Epidermal melanocyte (primary cell): Measurements from ENCODE around the gene IFNA5.
A peak's percentile ranks its signal among the peaks of the same experiment; 100 is the strongest.

Source experiments
- DNase-seq: peaks from one replicate; pipeline ENCODE4 v3.0.0; 2011; ENCODE audit warnings: low spot score; ENCODE audit not compliant: insufficient read length

IFNA5 gene

DNA sequence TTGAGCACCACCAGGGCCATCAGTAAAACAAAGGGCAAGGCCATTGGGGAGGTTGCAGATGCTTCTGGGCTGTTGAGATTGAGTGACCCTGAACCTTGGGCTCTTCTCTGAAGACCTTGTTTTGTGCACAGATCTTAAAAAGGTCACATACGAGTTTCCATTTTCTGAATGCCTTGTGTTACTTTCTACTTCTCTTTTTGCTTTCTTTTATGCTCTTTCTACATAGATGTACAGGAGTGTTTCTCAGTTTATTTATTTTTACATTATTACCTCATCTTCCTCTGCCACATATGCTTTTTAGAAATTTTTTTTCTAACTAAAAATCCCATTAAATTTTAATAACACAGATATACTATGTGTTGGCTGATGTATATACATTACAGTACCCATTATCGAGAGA is at the start of gene IFNA5:
Gene IFNA5 (minus strand): TSS at position 101 of the 400 bp plus-strand sequence. CDS start 57 bp downstream, at position 44.
- no peak for DNase-seq

DNA sequence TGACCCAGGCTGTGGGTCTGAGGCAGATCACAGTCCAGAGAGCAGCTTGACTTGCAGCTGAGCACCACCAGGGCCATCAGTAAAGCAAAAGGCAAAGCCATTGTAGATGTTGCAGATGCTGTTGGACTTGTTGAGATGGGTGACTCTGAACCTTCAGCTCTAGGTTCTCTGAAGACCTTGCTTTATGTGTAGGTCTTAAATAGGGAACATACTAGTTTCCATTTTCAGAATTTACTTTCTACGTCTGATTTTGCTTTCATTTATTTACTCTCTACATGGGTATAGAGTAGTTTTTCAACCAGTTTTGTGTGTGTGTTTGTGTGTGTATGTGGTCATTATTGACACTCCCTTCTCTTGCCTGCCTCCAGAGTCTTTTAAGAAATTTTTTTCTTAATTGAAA is 45.7 kb upstream of the IFNA5 start, which contains the start of gene IFNA6:
Gene IFNA6 (minus strand): TSS at position 101 of the 400 bp plus-strand sequence. CDS start 0 bp downstream, at position 101.
- DNase-seq = no peak

DNA sequence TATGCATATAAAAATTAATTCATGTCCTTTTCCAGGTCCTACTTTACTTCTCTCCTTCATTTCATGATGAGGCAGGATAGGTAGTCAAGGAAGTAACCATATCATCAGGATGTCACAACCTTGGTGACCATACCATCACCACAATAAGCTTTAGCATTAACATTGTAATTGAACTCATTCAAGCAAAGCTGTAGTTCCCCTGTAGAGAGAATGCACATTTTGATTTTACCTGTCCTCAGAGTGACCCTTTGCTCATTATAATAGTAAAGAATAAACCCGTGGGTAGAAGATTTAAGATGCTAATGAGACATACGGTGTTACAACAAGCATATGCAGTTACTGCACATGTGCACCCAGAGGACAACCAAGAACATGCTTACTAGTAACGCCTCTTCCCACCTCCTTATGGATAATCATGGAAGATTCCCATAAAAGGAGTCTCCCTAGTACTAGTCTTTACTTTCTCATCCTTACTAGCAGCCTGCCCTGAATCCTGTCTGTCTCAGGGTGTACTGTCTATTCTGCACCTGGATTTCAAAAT is 43.4 kb upstream of the IFNA5 start:
- DNase-seq = no peak

DNA sequence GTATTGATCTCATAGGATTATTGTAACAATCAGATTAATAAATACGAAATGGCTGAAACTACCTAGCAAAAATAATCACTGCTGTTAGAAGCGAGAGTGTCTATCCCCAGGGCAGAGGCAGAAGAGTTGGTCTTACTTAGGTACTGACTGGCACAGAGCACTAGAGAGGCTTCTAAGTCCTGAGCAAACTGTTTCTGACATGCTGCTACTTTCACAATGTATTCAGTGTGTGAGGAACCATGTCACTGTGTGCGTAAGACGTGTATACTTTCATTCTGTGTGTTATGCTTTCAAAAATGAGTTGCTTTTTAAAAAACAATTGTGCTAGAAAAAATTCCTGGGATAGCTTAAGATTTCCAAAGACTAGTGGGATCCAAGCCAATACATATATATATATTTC is 35.6 kb upstream of the IFNA5 start:
- DNase-seq = no peak

DNA sequence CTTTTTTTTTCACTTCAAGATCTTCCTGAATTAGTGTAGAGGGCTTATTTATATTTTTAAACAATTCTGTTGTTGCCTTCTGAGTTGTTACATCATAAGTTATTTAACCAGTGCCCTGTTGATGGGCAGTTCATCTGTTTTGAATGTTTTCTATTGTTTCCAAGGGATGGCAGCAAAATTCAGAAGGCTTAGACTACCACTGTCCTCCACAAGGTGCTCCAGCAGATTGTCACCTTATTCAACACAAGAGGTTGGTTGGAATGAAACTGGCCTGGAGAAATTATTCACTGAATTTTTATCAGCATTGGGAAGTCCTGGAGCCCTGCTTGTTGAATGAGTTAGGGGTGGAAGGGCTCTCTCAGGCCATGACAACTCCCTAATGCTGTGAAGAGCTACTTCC is 31.3 kb upstream of the IFNA5 start:
- DNase-seq = no peak

DNA sequence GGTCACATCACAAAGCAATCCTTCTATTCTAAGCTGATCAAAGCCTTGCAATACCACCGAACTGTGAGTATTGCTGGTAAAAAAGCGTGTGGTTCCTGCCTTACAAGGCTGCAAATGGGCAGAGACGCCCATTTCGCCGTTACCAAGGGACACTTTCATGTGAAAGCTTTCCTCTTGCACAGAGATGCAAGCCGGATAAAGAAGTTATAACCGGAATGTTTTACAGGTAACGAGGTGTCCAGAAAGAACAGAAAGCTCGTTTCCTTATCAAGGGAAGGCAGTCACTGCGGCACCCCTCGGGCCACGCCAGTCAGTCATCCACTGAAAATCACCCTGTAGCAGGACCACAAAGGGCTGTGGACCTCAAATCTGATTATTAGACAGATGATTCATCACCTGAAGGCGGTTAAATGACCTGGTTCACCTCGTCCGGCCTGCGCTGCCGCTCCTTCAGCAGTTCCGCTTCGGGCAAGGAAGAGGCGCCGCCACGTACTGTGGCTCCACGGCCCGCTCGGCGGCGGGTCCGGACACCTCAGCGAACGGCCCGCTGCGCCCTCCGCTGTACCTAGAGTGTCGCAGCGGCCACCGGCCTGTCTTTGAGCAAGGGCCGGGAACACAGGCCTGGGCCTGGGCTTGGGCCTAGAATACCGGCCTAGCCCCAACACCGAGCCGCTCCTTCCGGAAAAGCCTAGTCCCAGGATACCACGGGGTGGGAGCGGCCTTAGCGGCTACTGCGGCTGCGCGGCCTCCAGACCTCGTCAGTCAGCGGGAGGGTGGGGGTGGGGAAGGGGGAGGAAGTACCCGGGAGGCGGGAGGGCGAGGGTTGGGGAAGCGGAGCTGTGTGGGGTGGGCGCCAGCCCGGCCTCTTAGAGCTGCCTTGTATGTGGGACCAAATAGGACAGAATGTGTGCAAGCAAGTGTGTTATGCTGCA is 29.9 kb upstream of the IFNA5 start, which contains the start of gene KLHL9:
Gene KLHL9 (minus strand): TSS at position 704 of the 932 bp plus-strand sequence. CDS start 545 bp downstream, at position 159.
- peak; percentile 93 for DNase-seq

DNA sequence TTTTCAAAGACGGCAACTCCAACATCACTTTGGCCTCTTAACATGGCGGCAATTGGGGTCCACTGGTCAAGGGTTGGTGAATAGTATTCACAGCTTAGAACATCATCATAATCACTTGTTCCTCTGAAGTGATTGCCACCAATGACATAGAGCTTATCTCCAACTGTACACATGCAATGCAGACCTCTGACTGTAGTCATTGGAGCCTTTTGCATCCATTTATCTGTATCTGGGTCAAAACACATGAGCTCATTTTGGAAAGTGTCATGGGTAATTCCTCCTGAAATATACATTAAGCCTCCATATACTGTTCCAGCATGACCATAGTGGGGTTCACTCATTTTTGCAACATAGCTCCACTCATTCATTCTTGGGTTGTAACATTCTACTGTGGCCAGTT is 28.1 kb upstream of the IFNA5 start:
- DNase-seq = no peak

DNA sequence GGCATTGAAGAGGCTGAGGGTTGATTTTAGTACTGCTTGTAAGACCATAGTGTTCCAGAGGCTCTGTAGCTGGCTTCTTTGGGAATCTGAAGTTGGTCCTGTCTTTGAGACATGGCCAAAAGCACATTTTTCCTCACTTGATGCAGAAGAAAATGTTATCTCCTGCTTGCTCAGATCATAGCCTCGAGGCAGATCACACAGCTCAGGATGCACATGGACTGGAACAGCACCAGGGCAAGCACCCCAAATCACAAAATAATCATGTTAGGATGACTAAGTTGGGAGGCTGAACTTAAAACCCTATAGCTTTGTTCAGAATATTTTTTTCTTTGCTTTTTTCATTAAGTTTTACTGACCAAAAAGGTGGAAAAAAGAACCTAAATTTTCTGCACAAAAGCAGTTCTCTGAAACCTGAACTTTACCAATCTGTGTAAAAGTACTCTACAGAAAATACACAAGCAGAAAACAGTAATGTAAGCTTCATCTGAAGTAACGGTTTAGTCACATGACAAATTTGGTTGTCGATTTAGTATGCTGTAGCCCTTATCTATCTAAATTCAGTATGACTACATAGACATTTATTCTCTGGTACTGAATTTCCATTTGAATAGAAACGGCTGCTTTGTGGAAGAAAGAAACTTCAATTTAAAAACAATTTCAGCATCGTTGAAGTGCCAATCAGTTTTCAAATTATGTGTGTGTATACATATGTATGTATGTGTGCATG is 26.7 kb upstream of the IFNA5 start:
- no peak for DNase-seq

DNA sequence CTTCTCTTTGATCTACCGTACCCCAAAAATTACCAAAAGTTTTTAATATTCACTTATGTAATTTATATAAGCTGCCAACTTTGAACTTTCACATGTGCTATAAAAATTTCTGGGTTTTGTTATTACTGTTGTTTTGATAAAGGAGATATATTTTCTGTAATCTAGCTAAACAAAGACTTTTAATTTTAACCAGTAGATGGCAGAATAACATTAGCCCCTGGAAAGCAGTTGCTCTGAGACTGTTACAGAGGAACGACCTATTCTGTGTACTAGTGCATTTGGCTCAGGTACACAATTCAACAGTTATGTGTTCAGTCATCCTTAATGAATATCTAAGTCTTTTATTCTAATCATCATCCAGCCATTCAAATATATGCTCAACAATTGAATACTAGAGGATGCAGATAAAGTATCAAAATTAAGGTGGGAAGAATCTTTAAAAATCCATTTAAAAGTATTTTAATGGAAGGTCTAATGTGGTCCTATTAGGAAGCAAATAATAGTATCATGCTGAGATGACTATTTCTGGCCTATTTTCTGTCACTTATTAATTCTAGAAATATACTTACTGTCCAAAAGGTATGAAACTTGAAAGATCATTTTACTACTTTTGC is 21.5 kb upstream of the IFNA5 start:
- no peak for DNase-seq

DNA sequence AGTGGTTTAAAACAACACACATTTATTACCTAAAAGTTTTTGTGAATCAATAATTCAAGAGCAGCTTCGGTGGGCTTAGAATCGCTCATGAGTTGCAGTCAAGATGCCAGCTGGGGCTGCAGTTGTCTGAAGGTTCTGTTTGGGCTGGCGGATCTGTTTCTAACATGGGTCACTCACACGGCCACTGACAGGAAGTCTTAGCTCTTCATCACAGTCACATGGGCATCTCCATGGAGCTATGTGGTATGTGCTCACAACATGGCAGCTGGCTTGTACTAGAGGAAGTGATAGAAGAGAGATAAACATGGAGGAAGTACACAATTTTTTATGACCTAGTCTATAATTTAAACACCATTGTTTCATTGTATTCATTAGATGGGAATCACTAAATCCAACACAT is 18.9 kb upstream of the IFNA5 start:
- no peak for DNase-seq

DNA sequence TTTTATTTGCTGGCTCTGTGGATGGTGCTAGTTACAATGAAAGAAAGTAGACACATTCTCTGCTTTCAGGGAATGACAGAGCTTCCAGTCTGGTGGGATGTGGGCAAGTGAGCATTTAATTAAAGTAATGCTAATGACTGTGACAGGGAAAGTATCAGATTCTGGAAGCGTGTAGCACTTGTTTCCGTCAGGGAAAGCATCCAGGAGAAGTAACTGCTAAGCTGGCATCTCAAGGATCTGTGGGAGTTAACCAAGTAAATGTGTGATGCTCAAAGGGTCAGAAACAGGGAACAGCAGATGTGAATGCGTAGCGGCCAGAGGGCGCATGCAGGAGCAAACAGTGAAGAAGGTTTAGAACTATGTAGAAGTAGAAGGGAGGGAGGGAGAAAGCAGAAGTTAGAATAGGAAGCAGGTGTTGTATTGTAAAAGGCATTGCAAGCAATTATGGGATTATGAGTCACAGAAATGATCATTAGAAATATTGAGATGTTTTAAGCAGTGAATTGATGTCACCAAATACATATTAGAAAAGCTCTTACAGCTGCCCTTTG is 17.9 kb upstream of the IFNA5 start:
- DNase-seq = no peak

DNA sequence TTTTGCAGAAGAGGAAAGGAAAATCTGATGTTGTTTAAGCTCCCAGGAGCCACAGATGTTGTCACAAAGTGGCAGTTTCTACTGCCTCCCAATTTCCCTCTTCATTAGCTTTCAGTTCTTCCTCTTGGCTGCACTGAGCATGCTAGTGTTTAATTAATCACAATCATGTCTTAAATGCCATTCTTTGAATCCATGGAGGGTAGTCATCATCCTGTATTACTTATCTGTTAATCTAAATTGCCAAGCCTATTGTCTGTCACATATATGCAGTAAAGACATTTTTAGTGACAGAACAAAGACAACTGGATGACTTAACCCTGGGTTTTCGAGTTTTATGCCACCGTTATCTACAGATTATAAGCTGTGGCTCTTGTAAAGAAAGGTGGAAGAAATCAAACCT is 15.4 kb upstream of the IFNA5 start:
- no peak for DNase-seq

DNA sequence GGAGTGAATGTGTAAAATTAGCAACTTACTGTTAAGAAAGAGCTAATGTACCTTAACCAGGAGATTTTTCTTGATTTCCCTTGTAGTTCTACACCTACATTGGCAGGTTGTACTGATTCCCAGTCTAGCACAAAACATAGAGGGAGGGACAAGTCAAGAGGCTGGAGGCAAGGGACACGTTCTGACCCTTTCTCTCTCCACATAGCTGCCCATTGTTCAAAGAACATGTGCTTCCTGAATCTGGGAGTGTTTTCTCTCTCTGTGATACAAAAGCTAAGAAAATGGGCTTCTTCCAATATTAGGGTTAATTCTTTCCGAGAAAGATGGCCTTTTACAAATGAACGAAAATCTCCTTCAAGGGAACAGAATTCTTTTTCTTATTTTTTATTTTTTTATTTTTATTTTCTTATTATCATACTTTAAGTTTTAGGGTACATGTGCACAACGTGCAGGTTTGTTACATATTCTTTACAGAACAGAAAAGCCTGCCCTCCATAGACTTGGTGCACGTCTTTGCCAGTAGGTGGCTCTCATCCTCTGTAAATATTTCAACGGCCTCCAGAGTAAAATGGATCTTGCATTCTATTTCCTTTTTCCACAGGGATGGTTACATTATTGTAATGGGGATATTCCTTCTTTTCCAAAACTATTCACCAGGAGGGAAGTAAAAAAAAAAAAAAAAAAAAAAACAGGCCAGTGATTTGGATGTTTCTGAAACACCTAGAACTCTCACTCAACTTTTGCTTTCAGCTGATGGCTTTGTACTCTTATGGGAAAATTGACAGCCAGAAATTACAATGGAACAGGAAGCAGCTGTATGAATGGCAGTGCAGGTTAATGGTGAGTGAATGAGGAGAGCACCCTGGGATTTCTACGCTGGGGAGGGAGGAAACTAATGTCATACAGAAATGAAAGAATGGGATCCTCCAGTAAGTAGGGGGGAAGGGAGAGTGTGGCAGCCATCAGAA is 13.1 kb upstream of the IFNA5 start:
- DNase-seq = no peak

DNA sequence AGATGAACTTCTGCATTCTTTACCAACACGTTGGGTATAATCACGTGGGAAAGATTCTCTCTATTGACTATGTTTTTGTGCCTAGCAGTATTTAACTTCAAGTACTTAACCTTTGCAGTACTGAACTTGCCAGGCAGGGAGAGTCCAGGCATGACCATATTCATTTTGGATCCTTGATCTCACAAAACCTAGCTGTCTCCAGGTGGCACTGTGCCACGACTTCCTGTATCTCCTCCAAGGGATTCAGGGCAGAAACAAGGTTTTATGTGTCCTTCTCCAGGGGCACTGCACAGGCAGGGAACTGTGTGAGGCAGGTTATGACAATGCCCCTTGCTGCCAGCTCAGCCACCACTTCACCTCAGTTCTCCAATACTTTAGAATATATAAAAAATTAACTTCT is 11.7 kb upstream of the IFNA5 start:
- no peak for DNase-seq

DNA sequence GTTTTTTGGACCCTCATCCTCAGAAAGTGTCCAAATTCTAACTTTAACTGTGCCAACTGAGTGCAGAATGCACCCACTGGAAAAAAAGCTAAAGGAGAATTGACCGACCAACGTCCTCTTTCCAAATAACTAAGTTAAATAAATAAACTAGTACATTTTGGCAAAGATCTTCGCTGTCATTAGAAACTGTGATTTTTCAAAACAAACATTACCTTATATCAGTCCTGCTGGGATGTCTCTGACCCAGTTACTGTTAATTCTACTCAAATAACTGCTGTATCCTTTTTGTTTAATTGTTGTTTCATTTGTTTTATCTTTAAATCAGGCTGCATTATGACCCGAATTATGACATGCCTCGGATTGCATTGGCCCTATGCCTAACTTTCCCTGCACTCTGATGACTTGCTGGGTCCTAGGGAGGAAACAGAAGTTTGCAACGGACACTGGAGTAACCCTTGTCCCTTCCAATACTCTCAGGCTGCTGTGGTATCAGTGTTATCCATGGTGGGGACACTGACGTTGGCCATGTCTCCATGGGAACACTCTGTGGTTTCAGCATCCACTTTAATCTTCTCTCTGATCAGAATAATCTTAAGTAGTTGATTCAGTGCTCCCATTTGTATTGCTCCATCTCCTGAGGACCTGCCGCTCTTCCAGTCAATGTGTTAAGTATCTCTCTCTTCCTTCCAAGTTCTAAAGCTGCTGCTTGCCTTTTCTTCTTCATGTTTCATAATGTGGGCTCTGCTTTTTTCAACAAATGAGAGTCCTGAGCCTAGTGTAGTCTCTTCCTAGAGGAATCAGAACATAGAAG is 11.1 kb upstream of the IFNA5 start:
- DNase-seq = no peak

DNA sequence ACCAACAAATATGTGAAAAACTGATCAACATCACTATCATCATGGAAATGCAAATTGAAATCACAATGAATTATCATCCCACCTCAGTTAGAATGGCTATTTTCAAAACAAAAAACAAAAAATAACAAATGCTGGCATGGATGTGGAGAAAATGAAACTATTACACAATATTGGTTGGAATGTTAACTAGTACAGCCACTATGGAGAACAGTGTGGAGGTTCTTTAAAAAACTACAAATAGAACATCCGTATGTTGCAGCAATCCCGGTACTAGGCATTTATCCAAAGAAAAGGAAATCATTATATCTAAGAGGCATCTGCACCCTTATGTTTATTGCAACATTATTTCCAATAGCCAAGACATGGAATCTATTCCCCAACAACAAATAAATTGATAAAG is 9.0 kb upstream of the IFNA5 start:
- DNase-seq = no peak

DNA sequence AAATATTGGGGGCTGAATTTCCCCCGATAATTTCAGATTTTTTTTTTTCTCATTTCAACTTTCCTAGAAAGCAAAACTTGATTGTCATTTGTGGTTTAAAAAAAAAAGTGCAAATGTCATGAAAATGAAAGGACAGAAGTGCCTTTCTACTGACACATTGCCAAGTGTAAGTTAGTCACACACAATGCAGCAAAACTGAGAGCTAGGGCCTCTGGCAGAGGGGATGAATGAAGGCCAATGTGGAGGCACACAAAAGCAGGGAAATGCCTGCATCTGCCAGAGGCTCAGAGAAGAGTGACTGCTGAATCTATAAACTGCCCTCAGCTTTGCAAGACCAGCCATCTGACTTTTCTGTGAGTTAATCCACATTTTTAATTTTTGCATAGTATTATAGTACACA is 6.8 kb upstream of the IFNA5 start:
- DNase-seq = no peak

DNA sequence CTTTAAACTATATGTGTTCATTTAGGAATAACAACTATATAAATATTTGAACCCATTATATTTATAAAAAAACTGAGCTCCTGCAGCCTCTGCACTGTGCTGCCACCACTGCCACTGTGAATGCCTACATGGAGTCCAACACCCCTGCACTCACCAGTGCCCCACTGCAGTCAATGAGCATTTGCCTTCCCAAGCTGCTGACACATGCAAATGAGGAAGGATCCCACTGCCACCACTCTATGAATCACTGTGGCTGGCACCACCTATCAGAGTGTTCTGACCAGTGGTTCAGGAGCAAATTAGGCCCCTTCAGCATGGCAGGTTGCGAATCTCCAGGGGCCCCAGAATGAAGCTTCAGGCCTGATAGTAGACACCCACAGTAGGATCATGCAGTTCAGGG is 9.1 kb downstream of the IFNA5 start:
- DNase-seq = no peak

DNA sequence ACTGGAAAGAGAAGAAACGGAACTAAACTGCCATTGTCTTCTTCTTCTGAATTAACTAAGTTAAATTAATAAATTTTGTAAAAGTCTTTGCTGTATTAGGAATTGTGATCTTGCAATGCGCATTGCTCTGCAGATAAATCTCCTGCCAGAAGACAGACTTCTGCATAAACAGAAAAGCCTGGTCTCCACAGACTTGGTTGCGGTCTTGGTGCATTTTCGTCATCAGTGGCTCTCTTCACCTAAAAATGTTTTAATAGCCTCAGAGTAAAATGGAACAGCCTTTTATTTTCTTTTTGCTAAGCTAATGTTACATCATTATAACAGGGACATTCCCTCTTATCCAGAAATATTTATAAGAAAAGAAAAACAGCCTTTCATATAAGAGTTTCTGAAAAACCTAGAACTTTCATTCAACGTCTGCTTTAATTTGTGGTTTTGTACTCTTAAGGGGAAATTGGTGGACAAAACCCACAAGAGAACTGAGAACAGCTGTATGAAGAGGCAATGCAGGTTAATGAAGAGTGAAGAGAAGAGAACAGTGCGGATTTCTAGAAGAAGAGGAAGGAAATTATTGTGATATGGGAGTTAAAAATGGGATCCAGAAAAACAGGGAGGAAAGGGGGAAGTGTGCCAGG is 10.1 kb downstream of the IFNA5 start:
- no peak for DNase-seq
